Activated T-helper 1 cell treated with anti-CD3 and anti-CD28 coated beads, Interleukin-12 subunit alpha, Interleukin-12 subunit beta, Interleukin-2, Interleukin-4 antibody, amounts not matched to agents 30 ng/mL and 10 ng/mL and 1 ng/mL, durations not matched to agents 14 hours and 24 hours and 36 hours (primary cell): ENCODE data around the gene HEPACAM. TPM values are rescaled to one million over a fixed set of nuclear protein-coding genes. Genes with fewer than 3 reads are reported as not detected.

Source experiments
- DNase-seq: peaks from one replicate; pipeline ENCODE4 v3.0.0; 2021; ENCODE audit warnings: low spot score
- H3K27ac Mint-ChIP-seq: one replicate; pipeline ENCODE4 v1.8.0; 2021; ENCODE audit warnings: mild to moderate bottlenecking, mixed read lengths
- H3K27me3 Mint-ChIP-seq: one replicate; pipeline ENCODE4 v1.8.0; 2022; ENCODE audit warnings: mild to moderate bottlenecking, moderate library complexity, mixed read lengths; ENCODE audit not compliant: insufficient read depth
- H3K36me3 Mint-ChIP-seq: one replicate; pipeline ENCODE4 v1.8.0; 2021; ENCODE audit warnings: low read depth, mixed read lengths
- H3K4me1 Mint-ChIP-seq: one replicate; pipeline ENCODE4 v1.8.0; 2021; ENCODE audit warnings: low read depth, mixed read lengths
- H3K4me3 Mint-ChIP-seq: one replicate; pipeline ENCODE4 v1.8.0; 2021; ENCODE audit warnings: mild to moderate bottlenecking, moderate library complexity, mixed read lengths
- H3K9me3 Mint-ChIP-seq: one replicate; pipeline ENCODE4 v1.8.0; 2021; ENCODE audit warnings: mixed read lengths
- intact Hi-C: fragments of 100-400 bp; cut with micrococcal nuclease; formaldehyde crosslinking; loops from one replicate; pipeline ENCODE4 v1.15.1; 2024
- total RNA-seq: library from RNA; stranded (reverse); gene quantifications from 2 replicates; pipeline ENCODE4 v1.2.3, GENCODE V29; 2022

Gene HEPACAM
- total RNA-seq, 1 donor from 2014 or later = not detected

DNA sequence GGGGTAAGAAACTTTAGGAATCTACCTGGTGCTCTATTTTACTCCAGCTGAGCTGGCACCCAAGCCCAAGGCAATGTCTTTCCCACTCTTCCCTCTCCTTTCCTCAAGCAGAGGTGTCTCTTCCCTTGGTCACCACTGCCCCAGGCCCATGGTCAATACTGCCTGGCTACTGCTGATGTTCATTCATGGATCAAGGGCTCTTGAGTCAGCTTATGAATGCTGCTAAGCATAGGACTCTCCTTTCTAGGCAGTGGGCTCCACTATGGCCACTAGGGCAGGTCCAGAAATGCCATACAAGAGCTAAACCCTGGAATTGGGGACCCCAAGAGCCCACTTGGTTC lies 19.5 kb downstream of the HEPACAM start:
- H3K4me3 Mint-ChIP-seq = no peak overlapping the region
- intact Hi-C loops = no loop called here
- H3K4me1 Mint-ChIP-seq = no peaks in the 10 kb centered on the region

GRCh38 chr11:124915541-124916369 lies 20.1 kb downstream of the HEPACAM start:
- DNase-seq = no peak
- H3K4me3 Mint-ChIP-seq = no peak overlapping the region
- no peak overlapping the region for H3K27ac Mint-ChIP-seq
- intact Hi-C loops = no loop called here
- peaks cover 15% of the 10 kb centered on the region for H3K9me3 Mint-ChIP-seq
- no peaks in the 10 kb centered on the region for H3K4me1 Mint-ChIP-seq
- peaks cover 2% of the 10 kb centered on the region for H3K36me3 Mint-ChIP-seq
- H3K27me3 Mint-ChIP-seq = peaks cover 4% of the 10 kb centered on the region

More for the DNA sequence above, 19.5 kb downstream of the HEPACAM start:
- no peak for DNase-seq
- Mint-ChIP-seq H3K27ac (no peak overlapping the region), H3K36me3 (peaks cover 2% of the 10 kb centered on the region), H3K27me3 (peaks cover 4% of the 10 kb centered on the region), H3K9me3 (peaks cover 14% of the 10 kb centered on the region)

- Mint-ChIP-seq H3K36me3 (no peaks in the 10 kb centered on the region), H3K9me3 (no peaks in the 10 kb centered on the region), H3K27ac (no peak overlapping the region), H3K27me3 (peaks cover 14% of the 10 kb centered on the region), H3K4me3 (no peak overlapping the region), H3K4me1 (peaks cover under 1% of the 10 kb centered on the region)
- intact Hi-C loops = no loop called here
- no peak for DNase-seq
These were observed 33.2 kb downstream of the HEPACAM start for GRCh38 chr11:124902616-124903015.

DNA sequence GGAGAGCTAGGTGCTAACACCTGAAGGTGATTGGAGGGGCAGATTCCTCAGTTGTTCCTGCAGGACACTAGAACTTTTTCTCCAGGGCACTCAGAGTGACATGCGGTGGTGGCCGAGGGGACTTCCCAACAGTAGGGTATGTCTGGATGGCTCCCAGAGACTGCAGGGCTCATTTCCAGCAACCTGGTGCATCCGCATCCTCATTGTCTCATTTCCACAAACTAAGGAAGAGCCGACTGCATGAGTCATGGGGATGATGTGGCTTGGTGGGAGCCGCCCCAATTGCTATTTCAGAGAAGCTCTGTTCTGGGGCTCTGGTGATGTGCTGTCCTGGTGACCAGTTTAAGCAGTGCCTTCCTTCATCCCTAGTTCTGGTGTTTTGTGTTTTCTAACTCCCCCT lies 35.4 kb downstream of the HEPACAM start:
- no peaks in the 10 kb centered on the region for H3K9me3 Mint-ChIP-seq
- intact Hi-C loops = no loop called here
- H3K4me3 Mint-ChIP-seq = no peak overlapping the region
- no peaks in the 10 kb centered on the region for H3K36me3 Mint-ChIP-seq
- H3K27me3 Mint-ChIP-seq = peaks cover 14% of the 10 kb centered on the region
- no peak overlapping the region for H3K27ac Mint-ChIP-seq
- peaks cover 4% of the 10 kb centered on the region for H3K4me1 Mint-ChIP-seq
- no peak for DNase-seq

DNA sequence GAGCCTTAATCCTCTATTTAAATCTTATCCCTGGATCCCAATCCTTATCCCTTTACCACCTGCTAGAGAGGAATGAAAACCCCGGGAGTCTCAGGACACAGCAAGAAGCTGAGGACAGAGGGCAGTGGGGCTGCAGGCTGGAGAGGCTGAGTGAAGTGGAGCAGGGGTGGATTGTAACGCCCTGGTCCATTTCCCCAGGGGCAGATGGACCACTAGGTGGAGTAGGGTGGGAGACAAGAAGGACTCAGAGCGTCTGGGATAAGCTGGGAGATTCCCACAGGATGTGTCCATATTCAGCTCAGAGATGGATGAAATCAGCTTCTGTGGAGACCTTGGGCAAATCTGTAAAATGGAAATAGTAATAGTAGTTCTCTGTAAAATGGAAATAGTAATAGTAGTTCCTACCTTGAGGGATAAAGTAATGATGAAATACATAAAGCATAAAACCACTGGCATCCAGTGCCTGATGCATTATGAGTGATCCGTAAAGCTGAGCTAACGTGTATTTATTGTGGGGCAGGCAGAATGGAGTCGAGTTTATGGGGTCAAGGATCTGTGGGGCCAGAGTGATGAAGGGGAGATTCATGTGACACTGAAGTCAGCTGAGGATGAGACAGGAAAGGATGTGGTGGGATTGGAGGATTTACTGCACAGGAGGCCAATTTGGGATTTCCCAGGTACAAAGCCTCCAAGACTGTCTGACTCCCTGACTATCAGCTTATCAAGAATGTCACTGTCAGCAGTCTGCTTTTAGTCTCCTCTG lies 36.3 kb downstream of the HEPACAM start:
- Mint-ChIP-seq H3K27me3 (peaks cover 17% of the 10 kb centered on the region), H3K36me3 (no peaks in the 10 kb centered on the region), H3K9me3 (no peaks in the 10 kb centered on the region), H3K27ac (no peak overlapping the region), H3K4me1 (peaks cover 4% of the 10 kb centered on the region), H3K4me3 (no peak overlapping the region)
- intact Hi-C loops = no loop called here
- no peak for DNase-seq

GRCh38 chr11:124898711-124899110 lies 37.1 kb downstream of the HEPACAM start:
- Mint-ChIP-seq H3K27me3 (peaks cover 17% of the 10 kb centered on the region), H3K36me3 (no peaks in the 10 kb centered on the region), H3K27ac (no peak overlapping the region)

DNA sequence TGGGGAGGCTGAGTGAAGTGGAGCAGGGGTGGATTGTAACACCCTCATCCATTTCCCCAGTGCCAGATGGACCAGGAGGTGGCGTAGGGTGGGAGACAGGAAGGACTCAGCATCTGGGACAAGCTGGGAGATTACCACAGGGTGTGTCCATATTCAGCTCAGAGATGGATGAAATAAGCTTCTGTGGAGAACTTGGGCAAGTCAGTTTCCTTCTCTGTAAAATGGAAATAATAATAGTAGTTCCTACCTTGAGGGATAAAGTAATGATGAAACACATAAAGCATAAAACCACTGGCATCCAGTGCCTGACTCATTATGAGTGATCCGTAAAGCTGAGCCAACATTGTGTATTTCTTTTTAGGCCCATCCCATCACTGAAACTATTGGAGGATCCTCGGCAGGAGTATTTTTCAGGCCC lies 37.6 kb downstream of the HEPACAM start:
- Mint-ChIP-seq H3K36me3 (no peaks in the 10 kb centered on the region), H3K27me3 (peaks cover 18% of the 10 kb centered on the region), H3K27ac (no peak overlapping the region), H3K4me1 (peaks cover 4% of the 10 kb centered on the region), H3K4me3 (no peak overlapping the region), H3K9me3 (no peaks in the 10 kb centered on the region)
- intact Hi-C loops = no loop called here
- DNase-seq = no peak

More at GRCh38 chr11:124898711-124899110, 37.1 kb downstream of the HEPACAM start:
- Mint-ChIP-seq H3K4me3 (no peak overlapping the region), H3K4me1 (peaks cover 4% of the 10 kb centered on the region), H3K9me3 (no peaks in the 10 kb centered on the region)
- DNase-seq = no peak
- intact Hi-C loops = no loop called here

- H3K27me3 Mint-ChIP-seq = peaks cover 20% of the 10 kb centered on the region
- intact Hi-C loops = no loop called here
- peaks cover 4% of the 10 kb centered on the region for H3K4me1 Mint-ChIP-seq
- H3K27ac Mint-ChIP-seq = no peak within 1 kb of the TSS
- no peaks in the 10 kb centered on the region for H3K36me3 Mint-ChIP-seq
- no peak for DNase-seq
- H3K4me3 Mint-ChIP-seq = no peak within 1 kb of the TSS
- no peaks in the 10 kb centered on the region for H3K9me3 Mint-ChIP-seq
These were observed 38.1 kb downstream of the HEPACAM start, which contains the start of gene ROBO4 for GRCh38 chr11:124897674-124898262. Gene ROBO4 (minus strand): TSS chr11:124897865. CDS start chr11:124897795, 70 bp downstream.

GRCh38 chr11:124896821-124897391 lies 38.9 kb downstream of the HEPACAM start:
- H3K4me3 Mint-ChIP-seq = no peak overlapping the region
- intact Hi-C loops = no loop called here
- H3K27me3 Mint-ChIP-seq = peaks cover 19% of the 10 kb centered on the region
- H3K4me1 Mint-ChIP-seq = peaks cover 4% of the 10 kb centered on the region
- DNase-seq = no peak
- no peak overlapping the region for H3K27ac Mint-ChIP-seq
- H3K9me3 Mint-ChIP-seq = no peaks in the 10 kb centered on the region
- no peaks in the 10 kb centered on the region for H3K36me3 Mint-ChIP-seq

- DNase-seq = no peak
- Mint-ChIP-seq H3K4me3 (no peak overlapping the region), H3K27me3 (peaks cover 12% of the 10 kb centered on the region), H3K4me1 (peaks cover 4% of the 10 kb centered on the region), H3K27ac (no peak overlapping the region), H3K36me3 (no peaks in the 10 kb centered on the region), H3K9me3 (no peaks in the 10 kb centered on the region)
- intact Hi-C loops = no loop called here
These were observed 39.6 kb downstream of the HEPACAM start for GRCh38 chr11:124896071-124896750.

DNA sequence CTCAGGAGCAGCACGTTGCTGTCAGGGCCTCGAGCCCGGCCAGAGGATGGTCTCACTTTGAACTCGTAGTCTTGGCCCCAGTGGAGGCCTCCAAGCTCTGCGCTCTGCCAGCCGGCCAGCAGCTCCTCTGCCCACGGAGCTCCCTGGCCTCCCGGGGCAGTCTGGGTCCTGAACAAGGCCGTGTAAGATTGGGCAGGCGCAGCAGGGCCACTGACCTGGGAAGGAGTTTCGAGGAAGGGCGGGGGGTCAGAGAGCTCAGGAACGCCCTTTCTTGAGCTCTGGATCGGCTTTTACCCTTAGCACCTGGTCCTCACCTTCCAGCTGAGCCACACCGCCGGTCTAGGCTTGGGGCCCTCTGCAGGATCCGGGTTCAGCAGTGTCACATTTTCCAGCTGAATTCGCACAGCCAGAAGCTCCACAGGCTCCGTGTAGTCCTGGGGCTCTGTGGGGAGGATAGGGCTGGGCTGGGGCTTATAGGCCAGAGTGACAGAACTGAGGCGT lies 40.3 kb downstream of the HEPACAM start:
- H3K27me3 Mint-ChIP-seq = peaks cover 16% of the 10 kb centered on the region
- H3K4me3 Mint-ChIP-seq = no peak overlapping the region
- no peak overlapping the region for H3K27ac Mint-ChIP-seq
- H3K36me3 Mint-ChIP-seq = no peaks in the 10 kb centered on the region
- intact Hi-C loops = no loop called here
- no peak for DNase-seq
- peaks cover 4% of the 10 kb centered on the region for H3K4me1 Mint-ChIP-seq
- no peaks in the 10 kb centered on the region for H3K9me3 Mint-ChIP-seq
